CD14-positive monocyte (primary cell): ENCODE results near the gene MS4A15. TPM values are rescaled to one million over a fixed set of nuclear protein-coding genes. Genes with fewer than 3 reads are reported as not detected.

Source experiments
- DNase-seq, 3 donors: peaks; one replicate each; pipeline ENCODE4 v3.0.0-alpha.2; 2011 to 2022
- H2AFZ ChIP-seq: 2 replicates; pipeline ENCODE4 v1.6.0; 2012; ENCODE audit warnings: mild to moderate bottlenecking, low read depth, low read length, inconsistent platforms; ENCODE audit not compliant: insufficient read depth, poor library complexity, severe bottlenecking
- H3K27ac ChIP-seq, 2 donors: 1 replicate in 1 of 2; 2 replicates in 1 of 2; pipeline ENCODE4 v1.5.1; 2012 to 2013; ENCODE audit warnings: low read length in 2 of 2, control low read depth in 1 of 2, inconsistent platforms in 1 of 2, low read depth in 1 of 2, mild to moderate bottlenecking in 1 of 2
- H3K27me3 ChIP-seq, 2 donors: one replicate each; pipeline versions ENCODE4 v1.6.0 to v1.6.1; 2011 to 2013; ENCODE audit warnings: low read length in 2 of 2; ENCODE audit not compliant: control insufficient read depth in 2 of 2, insufficient read depth in 2 of 2
- H3K36me3 ChIP-seq, 2 donors: replicated peaks in 1 of 2; 1 replicate in 1 of 2; 2 replicates in 1 of 2; pipeline versions ENCODE4 v1.5.1 to v1.6.1; 2012 to 2013; ENCODE audit warnings: low read length in 2 of 2, control low read depth in 1 of 2, inconsistent platforms in 1 of 2, mild to moderate bottlenecking in 1 of 2; ENCODE audit not compliant: insufficient read depth in 2 of 2, control insufficient read depth in 1 of 2
- H3K4me1 ChIP-seq, 2 donors: 1 replicate in 1 of 2; 2 replicates in 1 of 2; pipeline versions ENCODE4 v1.5.1 to v1.6.1; 2012 to 2013; ENCODE audit warnings: low read length in 2 of 2, control low read depth in 1 of 2, inconsistent platforms in 1 of 2, mild to moderate bottlenecking in 1 of 2, moderate library complexity in 1 of 2; ENCODE audit not compliant: insufficient read depth in 2 of 2, control insufficient read depth in 1 of 2
- H3K4me2 ChIP-seq: replicated peaks from 2 replicates; pipeline ENCODE3; 2012; ENCODE audit warnings: low read length, moderate library complexity, mild to moderate bottlenecking; ENCODE audit not compliant: poor library complexity, severe bottlenecking; ENCODE audit errors: extremely low read depth
- H3K4me3 ChIP-seq, 3 experiments: fragments of 200-600 bp in 1 of 3; sonication (generic) in 1 of 3; replicated peaks in 1 of 3; 1 replicate in 2 of 3; 2 replicates in 1 of 3; pipeline ENCODE4 v1.5.1; 2011 to 2013; ENCODE audit warnings: low read length in 3 of 3, mild to moderate bottlenecking in 3 of 3, control low read depth in 2 of 3, low read depth in 2 of 3, inconsistent platforms in 1 of 3, moderate library complexity in 1 of 3
- H3K79me2 ChIP-seq: 2 replicates; pipeline ENCODE4 v1.6.0; 2012; ENCODE audit warnings: mild to moderate bottlenecking, control low read depth, inconsistent platforms, low read length, moderate library complexity; ENCODE audit not compliant: insufficient read depth
- H3K9ac ChIP-seq: 2 replicates; pipeline ENCODE4 v1.6.0; 2017; ENCODE audit warnings: low read length, mild to moderate bottlenecking; ENCODE audit not compliant: insufficient read depth, poor library complexity, severe bottlenecking
- H3K9me3 ChIP-seq, 2 donors: replicated peaks in 1 of 2; 1 replicate in 1 of 2; 2 replicates in 1 of 2; pipeline versions ENCODE4 v1.5.1 to v1.6.1; 2012 to 2013; ENCODE audit warnings: low read length in 2 of 2, control low read depth in 1 of 2; ENCODE audit not compliant: control insufficient read depth in 1 of 2, insufficient read depth in 1 of 2
- H4K20me1 ChIP-seq: 2 replicates; pipeline ENCODE4 v1.6.0; 2012; ENCODE audit warnings: mild to moderate bottlenecking, low read length, control low read depth, moderate library complexity; ENCODE audit not compliant: insufficient read depth
- H3K27ac Mint-ChIP-seq, 7 donors: one replicate each; pipeline ENCODE4 v1.8.0; 2020; ENCODE audit warnings: mild to moderate bottlenecking in 7 of 7, mixed read lengths in 7 of 7, moderate library complexity in 6 of 7, inconsistent platforms in 2 of 7
- H3K27me3 Mint-ChIP-seq, 3 donors: one replicate each; pipeline ENCODE4 v1.8.0; 2021 to 2022; ENCODE audit warnings: low read depth in 3 of 3, mild to moderate bottlenecking in 3 of 3, mixed read lengths in 3 of 3, moderate library complexity in 3 of 3, inconsistent platforms in 1 of 3
- H3K36me3 Mint-ChIP-seq, 2 donors: one replicate each; pipeline ENCODE4 v1.8.0; 2020; ENCODE audit warnings: mixed read lengths in 2 of 2, inconsistent platforms in 1 of 2, mild to moderate bottlenecking in 1 of 2
- H3K4me1 Mint-ChIP-seq: one replicate; pipeline ENCODE4 v1.8.0; 2020; ENCODE audit warnings: mild to moderate bottlenecking, mixed read lengths
- H3K4me3 Mint-ChIP-seq, 2 donors: one replicate each; pipeline ENCODE4 v1.8.0; 2020; ENCODE audit warnings: mild to moderate bottlenecking in 2 of 2, mixed read lengths in 2 of 2, moderate library complexity in 1 of 2
- H3K9me3 Mint-ChIP-seq, 7 donors: one replicate each; pipeline ENCODE4 v1.8.0; 2020 to 2022; ENCODE audit warnings: mixed read lengths in 7 of 7, mild to moderate bottlenecking in 6 of 7, moderate library complexity in 6 of 7, inconsistent platforms in 2 of 7
- CTCF ChIP-seq: fragments of 200-600 bp; IDR thresholded peaks from one replicate; pipeline ENCODE4 v1.8.0; 2022; ENCODE audit warnings: antibody characterized with exemption, mild to moderate bottlenecking
- WGBS: methylation state at CpG from one replicate; pipeline ENCODE4 v1.1.5; 2013; ENCODE audit warnings: missing lambda C conversion rate; ENCODE audit not compliant: insufficient coverage; 5-methylcytosine and 5-hydroxymethylcytosine counted together
- intact Hi-C, 2 donors: fragments of 100-400 bp; cut with micrococcal nuclease; formaldehyde crosslinking; loops; one replicate each; pipeline versions ENCODE4 v1.15.0 to v1.15.1; 2023
- polyA plus RNA-seq, 3 donors: library from polyadenylated mRNA; depleted of rRNA in 1 of 3; unstranded in 2 of 3; stranded (reverse) in 1 of 3; fragments of 300-500 nt in 2 of 3; fragments of >200 nt in 1 of 3; fragmentation: Illumina TruSeq in 2 of 3; gene quantifications; 1 replicate in 2 of 3; 2 replicates in 1 of 3; pipeline ENCODE4 v1.2.3, GENCODE V29; 2012 to 2021

MS4A15 gene
- polyA plus RNA-seq, 3 donors: not detected

- Histone ChIP-seq H3K79me2 (no peaks in the 10 kb centered on the region), H3K27me3 (no peaks in the 10 kb centered on the region), H2AFZ (no peak overlapping the region), H3K36me3 (no peaks in the 10 kb centered on the region), H3K4me2 (no peak overlapping the region), H3K27ac (no peak overlapping the region), H4K20me1 (no peaks in the 10 kb centered on the region), H3K9me3 (no peaks in the 10 kb centered on the region), H3K9ac (no peak overlapping the region), H3K4me1 (no peaks in the 10 kb centered on the region), H3K4me3 (no peak overlapping the region)
- no peaks in the 10 kb centered on the region for H3K36me3 Mint-ChIP-seq
- H3K27ac Mint-ChIP-seq: no peak overlapping the region
- no peak for TF ChIP-seq CTCF
- H3K4me3 Mint-ChIP-seq: no peak overlapping the region
- peaks cover 0 to 14% (median 6%) of the 10 kb centered on the region in 7 donors for H3K9me3 Mint-ChIP-seq
- intact Hi-C loops: no loop called here
- 100% methylated on average over 1 of the region's 5 CpGs for WGBS
- no peak for DNase-seq
- peaks cover 0 to 3% (median 3%) of the 10 kb centered on the region in 3 donors for H3K27me3 Mint-ChIP-seq
- H3K4me1 Mint-ChIP-seq: peaks cover 3% of the 10 kb centered on the region
Observed at GRCh38 chr11:60744114-60744513, 12.6 kb upstream of the MS4A15 start.

- H3K36me3 Mint-ChIP-seq: no peaks in the 10 kb centered on the region
- no peak for TF ChIP-seq CTCF
- H2AFZ ChIP-seq: no peak overlapping the region
- no peaks in the 10 kb centered on the region for H3K79me2 ChIP-seq
- H4K20me1 ChIP-seq: no peaks in the 10 kb centered on the region
- H3K4me2 ChIP-seq: no peak overlapping the region
- H3K9me3 ChIP-seq: no peaks in the 10 kb centered on the region
- no peak overlapping the region for H3K27ac Mint-ChIP-seq
- intact Hi-C loops: no loop called here
- H3K27ac ChIP-seq: no peak overlapping the region
- peaks cover 0 to 13% (median 5%) of the 10 kb centered on the region in 7 donors for H3K9me3 Mint-ChIP-seq
- H3K4me1 Mint-ChIP-seq: peaks cover 3% of the 10 kb centered on the region
- peak overlapping the region in 1 of 2 donors; percentile 2 for H3K4me3 Mint-ChIP-seq
- H3K4me3 ChIP-seq: no peak overlapping the region
- H3K4me1 ChIP-seq: no peaks in the 10 kb centered on the region
- peaks cover 2 to 10% (median 6%) of the 10 kb centered on the region in 3 donors for H3K27me3 Mint-ChIP-seq
- no peak overlapping the region for H3K9ac ChIP-seq
- no peak for DNase-seq
- no peaks in the 10 kb centered on the region for H3K36me3 ChIP-seq
- WGBS: 95% methylated on average over 14 of the region's 14 CpGs
- no peaks in the 10 kb centered on the region for H3K27me3 ChIP-seq
Observed at GRCh38 chr11:60747359-60747873, 9.3 kb upstream of the MS4A15 start.
